GM23338 (cell line): ENCODE data around the gene PRDM8.

Source experiments
- CTCF ChIP-seq, 2 experiments: fragments of 200-600 bp in 1 of 2; sonication (generic) in 1 of 2; conservative IDR thresholded peaks; 2 replicates each; pipeline versions ENCODE4 v1.5.1 to v1.6.1; 2016 to 2017; ENCODE audit warnings: antibody characterized with exemption in 2 of 2, low read depth in 2 of 2, mild to moderate bottlenecking in 2 of 2, moderate library complexity in 1 of 2
- ETS1 ChIP-seq: IDR thresholded peaks from 2 replicates; pipeline ENCODE4 v1.6.1; 2016; ENCODE audit warnings: antibody characterized with exemption
- EZH2 ChIP-seq: fragments of 200-600 bp; sonication (generic); IDR thresholded peaks from one replicate; pipeline ENCODE4 v1.8.0; 2017; ENCODE audit warnings: antibody characterized with exemption, mild to moderate bottlenecking, low read depth; ENCODE audit not compliant: unreplicated experiment
- EZH2phosphoT487 ChIP-seq: fragments of 200-600 bp; sonication (generic); IDR thresholded peaks from one replicate; pipeline ENCODE4 v1.8.1; 2018; ENCODE audit warnings: antibody characterized with exemption; ENCODE audit not compliant: unreplicated experiment
- POLR2AphosphoS5 ChIP-seq: IDR thresholded peaks from 2 replicates; pipeline ENCODE4 v1.6.1; 2016; ENCODE audit warnings: antibody characterized with exemption, low read depth
- TF ChIP-seq, protein P1 (sequence below): IDR thresholded peaks from one replicate; pipeline ENCODE4 v1.6.1; 2018; ENCODE audit warnings: antibody characterized with exemption; ENCODE audit not compliant: unreplicated experiment

DNA sequence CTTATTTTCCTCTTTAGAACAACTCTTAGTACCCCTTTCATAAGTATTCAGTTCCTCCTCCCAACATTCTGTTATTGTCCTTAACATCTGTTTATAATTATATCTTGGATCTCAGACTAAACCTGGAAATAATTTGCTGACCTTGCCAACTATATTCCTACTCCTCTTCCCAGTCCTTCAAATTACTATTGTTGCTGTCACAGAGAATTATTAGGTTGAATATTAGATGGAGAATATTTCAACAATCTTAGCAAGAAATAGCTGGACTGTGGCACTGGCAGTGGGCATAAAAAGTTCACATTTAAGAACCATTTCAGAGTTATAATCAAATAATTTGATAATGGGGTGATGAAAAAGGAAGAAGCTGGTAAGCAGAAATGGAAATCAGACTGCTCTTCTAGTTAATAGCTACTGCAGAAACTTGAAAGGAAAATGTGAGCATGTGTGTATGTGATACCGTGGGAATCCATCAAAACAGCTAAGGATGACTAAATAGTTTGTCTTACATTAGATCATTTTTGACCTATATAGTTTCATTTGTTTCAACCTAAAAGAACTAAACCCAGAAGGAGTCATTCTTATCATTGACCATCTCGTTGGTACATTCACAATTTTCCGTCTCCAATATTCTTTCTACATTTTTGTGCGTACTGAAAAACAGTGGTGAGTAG lies 43.3 kb upstream of the PRDM8 start:
- TF ChIP-seq CTCF (conservative IDR thresholded peaks at IDR 0.05; ENCODE audit: low read depth in 2 of 2) (no peak), POLR2AphosphoS5 (no peak), EZH2 (no peak), EZH2phosphoT487 (no peak), ETS1 (no peak)
- TF ChIP-seq, protein P1, sequence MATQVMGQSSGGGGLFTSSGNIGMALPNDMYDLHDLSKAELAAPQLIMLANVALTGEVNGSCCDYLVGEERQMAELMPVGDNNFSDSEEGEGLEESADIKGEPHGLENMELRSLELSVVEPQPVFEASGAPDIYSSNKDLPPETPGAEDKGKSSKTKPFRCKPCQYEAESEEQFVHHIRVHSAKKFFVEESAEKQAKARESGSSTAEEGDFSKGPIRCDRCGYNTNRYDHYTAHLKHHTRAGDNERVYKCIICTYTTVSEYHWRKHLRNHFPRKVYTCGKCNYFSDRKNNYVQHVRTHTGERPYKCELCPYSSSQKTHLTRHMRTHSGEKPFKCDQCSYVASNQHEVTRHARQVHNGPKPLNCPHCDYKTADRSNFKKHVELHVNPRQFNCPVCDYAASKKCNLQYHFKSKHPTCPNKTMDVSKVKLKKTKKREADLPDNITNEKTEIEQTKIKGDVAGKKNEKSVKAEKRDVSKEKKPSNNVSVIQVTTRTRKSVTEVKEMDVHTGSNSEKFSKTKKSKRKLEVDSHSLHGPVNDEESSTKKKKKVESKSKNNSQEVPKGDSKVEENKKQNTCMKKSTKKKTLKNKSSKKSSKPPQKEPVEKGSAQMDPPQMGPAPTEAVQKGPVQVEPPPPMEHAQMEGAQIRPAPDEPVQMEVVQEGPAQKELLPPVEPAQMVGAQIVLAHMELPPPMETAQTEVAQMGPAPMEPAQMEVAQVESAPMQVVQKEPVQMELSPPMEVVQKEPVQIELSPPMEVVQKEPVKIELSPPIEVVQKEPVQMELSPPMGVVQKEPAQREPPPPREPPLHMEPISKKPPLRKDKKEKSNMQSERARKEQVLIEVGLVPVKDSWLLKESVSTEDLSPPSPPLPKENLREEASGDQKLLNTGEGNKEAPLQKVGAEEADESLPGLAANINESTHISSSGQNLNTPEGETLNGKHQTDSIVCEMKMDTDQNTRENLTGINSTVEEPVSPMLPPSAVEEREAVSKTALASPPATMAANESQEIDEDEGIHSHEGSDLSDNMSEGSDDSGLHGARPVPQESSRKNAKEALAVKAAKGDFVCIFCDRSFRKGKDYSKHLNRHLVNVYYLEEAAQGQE, result no peak
